ENCODE results near the gene RBBP5. TPM values are rescaled to one million over a fixed set of nuclear protein-coding genes. Genes with fewer than 3 reads are reported as not detected.

RBBP5 gene
- total and polyA plus RNA-seq, 9 donors = 8.6 to 12.6 (median 10.6) TPM

GRCh38 chr1:205077158-205077933 is 44.4 kb downstream of the RBBP5 start:
- Histone ChIP-seq H3K4me1 (ENCODE audit: control insufficient read depth, insufficient read depth, low read length) (no peaks in the 10 kb centered on the region), H3K9me3 (replicated peaks; ENCODE audit: control insufficient read depth, low read depth, low read length) (no peaks in the 10 kb centered on the region), H3K27ac (ENCODE audit: low read length) (no peak overlapping the region), H3K4me3 (ENCODE audit: low read length) (no peak overlapping the region), H3K27me3 (ENCODE audit: control insufficient read depth, insufficient read depth, low read length) (no peaks in the 10 kb centered on the region), H3K36me3 (ENCODE audit: control insufficient read depth, insufficient read depth, low read length) (peaks cover under 1% of the 10 kb centered on the region)
- 43% methylated on average over 1 of the region's 7 CpGs for WGBS (ENCODE audit: insufficient coverage)
- peak; percentile 26 for DNase-seq

- Histone ChIP-seq H3K4me3 (ENCODE audit: low read length) (no peak overlapping the region), H3K4me1 (ENCODE audit: control insufficient read depth, insufficient read depth, low read length) (no peaks in the 10 kb centered on the region), H3K36me3 (ENCODE audit: control insufficient read depth, insufficient read depth, low read length) (no peaks in the 10 kb centered on the region), H3K9me3 (replicated peaks; ENCODE audit: control insufficient read depth, low read depth, low read length) (no peaks in the 10 kb centered on the region), H3K27ac (ENCODE audit: low read length) (no peak overlapping the region), H3K27me3 (ENCODE audit: control insufficient read depth, insufficient read depth, low read length) (no peaks in the 10 kb centered on the region)
- WGBS (ENCODE audit: insufficient coverage) = 86% methylated on average over 1 of the region's 4 CpGs
- no peak for DNase-seq
Measured at GRCh38 chr1:205076245-205076761, 45.5 kb downstream of the RBBP5 start.

- no peaks in the 10 kb centered on the region for H3K36me3 ChIP-seq (ENCODE audit: control insufficient read depth, insufficient read depth, low read length)
- no peak for DNase-seq
- 31% methylated on average over 4 of the region's 7 CpGs for WGBS (ENCODE audit: insufficient coverage)
- no peak overlapping the region for H3K4me3 ChIP-seq (ENCODE audit: low read length)
- no peaks in the 10 kb centered on the region for H3K4me1 ChIP-seq (ENCODE audit: control insufficient read depth, insufficient read depth, low read length)
- no peaks in the 10 kb centered on the region for H3K9me3 ChIP-seq (replicated peaks; ENCODE audit: control insufficient read depth, low read depth, low read length)
- H3K27ac ChIP-seq (ENCODE audit: low read length) = no peak overlapping the region
- H3K27me3 ChIP-seq (ENCODE audit: control insufficient read depth, insufficient read depth, low read length) = no peaks in the 10 kb centered on the region
Measured at GRCh38 chr1:205075642-205076155, 46.1 kb downstream of the RBBP5 start.

- no peaks in the 10 kb centered on the region for H3K27me3 ChIP-seq (ENCODE audit: control insufficient read depth, insufficient read depth, low read length)
- WGBS (ENCODE audit: insufficient coverage) = 88% methylated on average over 4 of the region's 7 CpGs
- no peaks in the 10 kb centered on the region for H3K36me3 ChIP-seq (ENCODE audit: control insufficient read depth, insufficient read depth, low read length)
- DNase-seq = no peak
- H3K4me1 ChIP-seq (ENCODE audit: control insufficient read depth, insufficient read depth, low read length) = no peaks in the 10 kb centered on the region
- no peak overlapping the region for H3K4me3 ChIP-seq (ENCODE audit: low read length)
- H3K27ac ChIP-seq (ENCODE audit: low read length) = no peak overlapping the region
- no peaks in the 10 kb centered on the region for H3K9me3 ChIP-seq (replicated peaks; ENCODE audit: control insufficient read depth, low read depth, low read length)
Measured at GRCh38 chr1:205074513-205074912, 47.3 kb downstream of the RBBP5 start.

- no peak overlapping the region for H3K27ac ChIP-seq (ENCODE audit: low read length)
- H3K4me1 ChIP-seq (ENCODE audit: control insufficient read depth, insufficient read depth, low read length) = no peaks in the 10 kb centered on the region
- no peaks in the 10 kb centered on the region for H3K27me3 ChIP-seq (ENCODE audit: control insufficient read depth, insufficient read depth, low read length)
- DNase-seq = no peak
- H3K36me3 ChIP-seq (ENCODE audit: control insufficient read depth, insufficient read depth, low read length) = no peaks in the 10 kb centered on the region
- 80% methylated on average over 11 of the region's 11 CpGs for WGBS (ENCODE audit: insufficient coverage)
- H3K9me3 ChIP-seq (replicated peaks; ENCODE audit: control insufficient read depth, low read depth, low read length) = no peaks in the 10 kb centered on the region
- H3K4me3 ChIP-seq (ENCODE audit: low read length) = no peak overlapping the region
Measured at GRCh38 chr1:205074084-205074483, 47.7 kb downstream of the RBBP5 start.

- no peak overlapping the region for H3K27ac ChIP-seq (ENCODE audit: low read length)
- no peaks in the 10 kb centered on the region for H3K36me3 ChIP-seq (ENCODE audit: control insufficient read depth, insufficient read depth, low read length)
- no peaks in the 10 kb centered on the region for H3K4me1 ChIP-seq (ENCODE audit: control insufficient read depth, insufficient read depth, low read length)
- H3K9me3 ChIP-seq (replicated peaks; ENCODE audit: control insufficient read depth, low read depth, low read length) = no peaks in the 10 kb centered on the region
- no peak overlapping the region for H3K4me3 ChIP-seq (ENCODE audit: low read length)
- 80% methylated on average over 7 of the region's 12 CpGs for WGBS (ENCODE audit: insufficient coverage)
- no peaks in the 10 kb centered on the region for H3K27me3 ChIP-seq (ENCODE audit: control insufficient read depth, insufficient read depth, low read length)
- DNase-seq = no peak
Measured at GRCh38 chr1:205073511-205073910, 48.3 kb downstream of the RBBP5 start.

- no peak for DNase-seq
- H3K4me1 ChIP-seq (ENCODE audit: control insufficient read depth, insufficient read depth, low read length) = no peaks in the 10 kb centered on the region
- 88% methylated on average over 7 of the region's 8 CpGs for WGBS (ENCODE audit: insufficient coverage)
Measured at GRCh38 chr1:205072881-205073280, 48.9 kb downstream of the RBBP5 start.

GRCh38 chr1:205072286-205072685 is 49.5 kb downstream of the RBBP5 start:
- DNase-seq = no peak
- Histone ChIP-seq H3K36me3 (ENCODE audit: control insufficient read depth, insufficient read depth, low read length) (no peaks in the 10 kb centered on the region), H3K4me3 (ENCODE audit: low read length) (no peak overlapping the region), H3K4me1 (ENCODE audit: control insufficient read depth, insufficient read depth, low read length) (no peaks in the 10 kb centered on the region), H3K27ac (ENCODE audit: low read length) (no peak overlapping the region), H3K27me3 (ENCODE audit: control insufficient read depth, insufficient read depth, low read length) (no peaks in the 10 kb centered on the region), H3K9me3 (replicated peaks; ENCODE audit: control insufficient read depth, low read depth, low read length) (no peaks in the 10 kb centered on the region)
- WGBS (ENCODE audit: insufficient coverage) = 83% methylated on average over 6 of the region's 9 CpGs

More at GRCh38 chr1:205072881-205073280, 48.9 kb downstream of the RBBP5 start:
- Histone ChIP-seq H3K36me3 (ENCODE audit: control insufficient read depth, insufficient read depth, low read length) (no peaks in the 10 kb centered on the region), H3K27ac (ENCODE audit: low read length) (no peak overlapping the region), H3K27me3 (ENCODE audit: control insufficient read depth, insufficient read depth, low read length) (no peaks in the 10 kb centered on the region), H3K4me3 (ENCODE audit: low read length) (no peak overlapping the region), H3K9me3 (replicated peaks; ENCODE audit: control insufficient read depth, low read depth, low read length) (no peaks in the 10 kb centered on the region)

- no peak for DNase-seq
- Histone ChIP-seq H3K36me3 (ENCODE audit: control insufficient read depth, insufficient read depth, low read length) (no peaks in the 10 kb centered on the region), H3K9me3 (replicated peaks; ENCODE audit: control insufficient read depth, low read depth, low read length) (no peaks in the 10 kb centered on the region), H3K4me1 (ENCODE audit: control insufficient read depth, insufficient read depth, low read length) (no peaks in the 10 kb centered on the region), H3K27me3 (ENCODE audit: control insufficient read depth, insufficient read depth, low read length) (no peaks in the 10 kb centered on the region), H3K27ac (ENCODE audit: low read length) (no peak overlapping the region), H3K4me3 (ENCODE audit: low read length) (no peak overlapping the region)
- 70% methylated on average over 7 of the region's 12 CpGs for WGBS (ENCODE audit: insufficient coverage)
Measured at GRCh38 chr1:205071801-205072200, 50.0 kb downstream of the RBBP5 start.

GRCh38 chr1:205071028-205071409 is 50.8 kb downstream of the RBBP5 start:
- WGBS (ENCODE audit: insufficient coverage) = 76% methylated on average over 2 of the region's 2 CpGs
- H3K4me1 ChIP-seq (ENCODE audit: control insufficient read depth, insufficient read depth, low read length) = no peaks in the 10 kb centered on the region
- no peak overlapping the region for H3K4me3 ChIP-seq (ENCODE audit: low read length)
- H3K27ac ChIP-seq (ENCODE audit: low read length) = no peak overlapping the region
- DNase-seq = no peak
- H3K27me3 ChIP-seq (ENCODE audit: control insufficient read depth, insufficient read depth, low read length) = no peaks in the 10 kb centered on the region
- no peaks in the 10 kb centered on the region for H3K36me3 ChIP-seq (ENCODE audit: control insufficient read depth, insufficient read depth, low read length)
- H3K9me3 ChIP-seq (replicated peaks; ENCODE audit: control insufficient read depth, low read depth, low read length) = no peaks in the 10 kb centered on the region

Measured in muscle of leg (tissue), 11 donors.